ENCODE data around the gene NAT10.

The NAT10 gene

DNA sequence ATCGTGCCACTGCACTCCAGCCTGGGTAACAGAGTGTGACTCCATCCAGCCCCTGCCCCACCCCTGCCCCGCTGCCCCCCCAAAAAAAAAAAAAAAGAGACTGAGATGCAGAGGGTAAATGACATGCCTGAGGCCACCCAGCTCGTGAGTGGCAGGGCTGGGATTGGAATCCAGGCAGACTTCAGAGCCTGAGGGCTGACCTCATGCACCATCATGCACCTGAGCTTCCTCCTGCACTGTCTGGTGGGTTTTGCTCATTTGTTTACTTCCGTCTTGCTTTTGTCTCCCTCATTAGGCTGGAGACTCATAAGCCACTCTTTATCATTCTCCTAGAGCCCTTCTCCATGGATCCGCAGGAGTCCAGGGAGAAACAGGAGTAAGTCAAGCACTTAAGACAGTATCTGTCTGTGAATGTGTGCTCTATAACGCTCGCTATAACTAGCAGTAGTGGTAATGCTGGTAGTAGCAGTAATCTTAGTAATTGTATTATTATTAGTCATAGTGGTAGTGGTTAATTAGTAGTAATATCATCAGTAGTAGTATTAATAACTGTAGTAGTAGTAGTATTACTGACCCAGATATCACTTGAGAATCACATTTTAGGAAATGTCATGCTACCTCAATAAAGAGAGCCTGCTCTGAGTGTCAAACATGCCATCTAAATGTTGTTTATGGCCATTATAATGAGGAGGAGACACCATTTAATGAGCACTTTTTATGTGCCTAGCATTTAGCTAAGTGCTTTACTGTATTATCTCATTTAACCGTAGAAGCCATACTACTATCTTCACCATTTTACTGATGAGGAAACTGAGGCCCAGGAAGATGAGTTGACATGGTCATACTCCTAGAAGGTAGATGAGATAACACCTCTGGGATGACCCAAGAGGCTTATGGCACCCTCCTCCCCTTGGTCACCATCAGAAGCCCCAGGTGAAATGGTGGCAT, 85.0 kb downstream of the NAT10 start:
- Histone ChIP-seq H3K36me3 (ENCODE audit: insufficient read depth, low read length) (no peaks in the 10 kb centered on the region), H3K27me3 (ENCODE audit: insufficient read depth, low read length) (no peaks in the 10 kb centered on the region), H3K4me1 (ENCODE audit: control insufficient read depth, insufficient read depth, low read length, unreplicated experiment) (peaks cover 20% of the 10 kb centered on the region), H3K79me2 (ENCODE audit: control insufficient read depth, insufficient read depth, low read length, unreplicated experiment) (no peaks in the 10 kb centered on the region), H2AFZ (ENCODE audit: low read length, unreplicated experiment) (no peak overlapping the region), H3K27ac (ENCODE audit: low read depth, low read length) (no peak overlapping the region), H3K4me3 (ENCODE audit: low read depth, low read length) (no peak overlapping the region)

DNA sequence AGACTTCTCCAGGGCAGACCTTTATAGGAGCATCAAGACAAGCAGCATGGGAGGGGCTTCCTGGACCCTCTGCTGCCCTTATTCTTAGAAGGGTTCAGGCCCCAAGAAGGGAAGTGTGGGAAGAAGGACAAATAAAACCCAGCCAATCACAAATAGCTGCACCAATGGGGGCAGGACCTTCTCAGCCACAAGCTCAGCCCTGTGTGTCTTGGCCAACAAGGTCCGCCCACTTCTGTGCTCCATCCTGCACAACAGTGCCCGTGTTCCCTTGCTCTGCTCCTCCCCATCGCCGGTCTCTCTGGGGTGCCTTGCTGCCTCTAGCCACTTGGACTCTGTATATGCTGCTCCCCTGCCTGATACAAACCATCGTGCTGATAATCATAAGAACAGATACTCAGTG, 86.1 kb downstream of the NAT10 start:
- no peak overlapping the region for H2AFZ ChIP-seq (ENCODE audit: low read length, unreplicated experiment)

GRCh38 chr11:34192481-34193401, 87.3 kb downstream of the NAT10 start:
- H3K4me3 ChIP-seq (ENCODE audit: low read depth, low read length) = peak overlapping the region; percentile 59
- no peaks in the 10 kb centered on the region for H3K27me3 ChIP-seq (ENCODE audit: insufficient read depth, low read length)
- H2AFZ ChIP-seq (ENCODE audit: low read length, unreplicated experiment) = peak overlapping the region; percentile 30
- H3K27ac ChIP-seq (ENCODE audit: low read depth, low read length) = peak overlapping the region; percentile 76
- H3K79me2 ChIP-seq (ENCODE audit: control insufficient read depth, insufficient read depth, low read length, unreplicated experiment) = no peaks in the 10 kb centered on the region
- no peaks in the 10 kb centered on the region for H3K36me3 ChIP-seq (ENCODE audit: insufficient read depth, low read length)
- peaks cover 20% of the 10 kb centered on the region for H3K4me1 ChIP-seq (ENCODE audit: control insufficient read depth, insufficient read depth, low read length, unreplicated experiment)

More for the DNA sequence above, 86.1 kb downstream of the NAT10 start:
- H3K4me1 ChIP-seq (ENCODE audit: control insufficient read depth, insufficient read depth, low read length, unreplicated experiment) = peaks cover 20% of the 10 kb centered on the region
- no peaks in the 10 kb centered on the region for H3K79me2 ChIP-seq (ENCODE audit: control insufficient read depth, insufficient read depth, low read length, unreplicated experiment)
- H3K36me3 ChIP-seq (ENCODE audit: insufficient read depth, low read length) = no peaks in the 10 kb centered on the region
- no peak overlapping the region for H3K4me3 ChIP-seq (ENCODE audit: low read depth, low read length)
- H3K27me3 ChIP-seq (ENCODE audit: insufficient read depth, low read length) = no peaks in the 10 kb centered on the region
- no peak overlapping the region for H3K27ac ChIP-seq (ENCODE audit: low read depth, low read length)

DNA sequence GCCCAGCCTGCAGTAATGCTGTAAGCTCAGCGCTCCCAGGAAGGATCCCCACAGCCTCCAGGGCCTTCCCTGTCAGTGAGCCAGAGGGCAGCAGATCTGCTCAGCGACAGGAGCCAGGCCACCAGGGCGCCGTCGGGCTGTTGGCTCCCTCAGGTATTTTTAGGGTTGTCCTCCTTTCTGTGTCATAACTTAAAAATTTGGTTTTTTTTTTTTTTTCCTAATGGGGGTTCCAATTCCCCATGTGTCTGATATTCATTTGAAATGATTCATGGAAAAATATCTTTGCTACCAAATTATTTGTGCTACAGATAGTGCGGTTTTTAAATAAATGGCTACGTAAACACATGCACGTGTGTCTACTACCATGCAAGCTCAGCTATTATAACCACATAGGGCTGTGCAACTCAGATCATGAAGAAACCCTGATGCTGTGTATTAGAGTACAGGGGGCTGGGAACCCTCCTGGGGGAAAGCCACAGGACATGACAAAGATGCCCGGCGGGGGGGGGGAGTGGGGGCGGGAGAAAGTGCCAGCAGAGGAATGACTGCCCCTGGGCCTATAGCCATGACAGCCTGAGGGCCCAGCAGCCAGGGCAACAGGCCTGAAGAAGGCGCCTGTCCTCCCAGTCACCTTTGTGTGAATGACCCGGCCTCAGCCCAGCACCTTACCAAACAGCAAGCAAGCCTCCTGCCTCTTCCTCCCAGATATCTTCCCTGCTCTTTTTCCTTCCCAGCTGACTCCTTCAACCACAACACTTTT, 89.3 kb downstream of the NAT10 start:
- H3K27ac ChIP-seq (ENCODE audit: low read depth, low read length) = no peak overlapping the region

More for the DNA sequence above, 89.3 kb downstream of the NAT10 start:
- no peak overlapping the region for H2AFZ ChIP-seq (ENCODE audit: low read length, unreplicated experiment)
- H3K4me3 ChIP-seq (ENCODE audit: low read depth, low read length) = no peak overlapping the region
- no peaks in the 10 kb centered on the region for H3K79me2 ChIP-seq (ENCODE audit: control insufficient read depth, insufficient read depth, low read length, unreplicated experiment)
- no peaks in the 10 kb centered on the region for H3K27me3 ChIP-seq (ENCODE audit: insufficient read depth, low read length)
- no peaks in the 10 kb centered on the region for H3K36me3 ChIP-seq (ENCODE audit: insufficient read depth, low read length)
- peaks cover 20% of the 10 kb centered on the region for H3K4me1 ChIP-seq (ENCODE audit: control insufficient read depth, insufficient read depth, low read length, unreplicated experiment)

Data from ACC112 (cell line).